H9 (cell line): ENCODE measurements around the gene ZDHHC11. TPM values are rescaled to one million over a fixed set of nuclear protein-coding genes. Genes with fewer than 3 reads are reported as not detected.

Experiments used
- DNase-seq: peaks from one replicate; pipeline ENCODE4 v3.0.0-alpha.2; 2017
- H2AFZ ChIP-seq: one replicate; pipeline ENCODE4 v1.6.1; 2013; ENCODE audit warnings: mild to moderate bottlenecking, low read length, control low read depth, moderate library complexity
- H2AK5ac ChIP-seq: 2 replicates; pipeline ENCODE4 v1.6.1; 2013; ENCODE audit warnings: low read length, control low read depth, mixed read lengths; ENCODE audit not compliant: insufficient read length
- H2BK120ac ChIP-seq: one replicate; pipeline ENCODE4 v1.6.1; 2013; ENCODE audit warnings: low read depth, mild to moderate bottlenecking, low read length, control low read depth, inconsistent platforms; ENCODE audit not compliant: poor library complexity, severe bottlenecking
- H2BK12ac ChIP-seq: 2 replicates; pipeline ENCODE4 v1.6.1; 2013; ENCODE audit warnings: low read length, control low read depth, mixed read lengths, low read depth; ENCODE audit not compliant: insufficient read length
- H2BK15ac ChIP-seq: 2 replicates; pipeline ENCODE4 v1.6.1; 2013; ENCODE audit warnings: low read depth, low read length, control low read depth
- H2BK20ac ChIP-seq: one replicate; pipeline ENCODE4 v1.6.1; 2013; ENCODE audit warnings: low read depth, mild to moderate bottlenecking, low read length, control low read depth, inconsistent platforms; ENCODE audit not compliant: poor library complexity, severe bottlenecking
- H2BK5ac ChIP-seq: 2 replicates; pipeline ENCODE4 v1.6.1; 2013; ENCODE audit warnings: low read length, control low read depth, mixed read lengths; ENCODE audit not compliant: insufficient read length
- H3K14ac ChIP-seq: 2 replicates; pipeline ENCODE4 v1.6.1; 2013; ENCODE audit warnings: low read length, control low read depth; ENCODE audit not compliant: insufficient read depth
- H3K18ac ChIP-seq: 2 replicates; pipeline ENCODE4 v1.6.1; 2013; ENCODE audit warnings: low read depth, mild to moderate bottlenecking, mixed read lengths, low read length, control low read depth; ENCODE audit not compliant: insufficient read length
- H3K23ac ChIP-seq: 2 replicates; pipeline ENCODE4 v1.6.1; 2013; ENCODE audit warnings: low read length, control low read depth, mixed read lengths, low read depth; ENCODE audit not compliant: insufficient read length
- H3K23me2 ChIP-seq: 2 replicates; pipeline ENCODE4 v1.6.1; 2013; ENCODE audit warnings: low read depth, mild to moderate bottlenecking, mixed read lengths, low read length, control low read depth; ENCODE audit not compliant: insufficient read length, poor library complexity, severe bottlenecking
- H3K27ac ChIP-seq: 2 replicates; pipeline ENCODE4 v1.5.1; 2013; ENCODE audit warnings: low read length, control low read depth, mixed read lengths, low read depth; ENCODE audit not compliant: insufficient read length
- H3K27me3 ChIP-seq: 2 replicates; pipeline ENCODE4 v1.6.1; 2013; ENCODE audit warnings: low read length, control low read depth, inconsistent platforms; ENCODE audit not compliant: insufficient read depth
- H3K4ac ChIP-seq: 2 replicates; pipeline ENCODE4 v1.6.1; 2013; ENCODE audit warnings: low read depth, mild to moderate bottlenecking, control low read depth, inconsistent platforms, low read length, moderate library complexity
- H3K4me1 ChIP-seq: 2 replicates; pipeline ENCODE4 v1.6.1; 2013; ENCODE audit warnings: low read length, control low read depth, inconsistent platforms; ENCODE audit not compliant: insufficient read depth
- H3K4me2 ChIP-seq: 2 replicates; pipeline ENCODE4 v1.6.1; 2013; ENCODE audit warnings: low read length, control low read depth, mixed read lengths; ENCODE audit not compliant: insufficient read length, insufficient read depth
- H3K56ac ChIP-seq: 2 replicates; pipeline ENCODE4 v1.6.1; 2013; ENCODE audit warnings: low read depth, mild to moderate bottlenecking, mixed read lengths, low read length, control low read depth; ENCODE audit not compliant: insufficient read length
- H3K79me1 ChIP-seq: 2 replicates; pipeline ENCODE4 v1.6.1; 2013; ENCODE audit warnings: low read depth, mild to moderate bottlenecking, moderate library complexity, low read length, control low read depth, inconsistent platforms; ENCODE audit not compliant: insufficient read depth, poor library complexity, severe bottlenecking
- H3K79me2 ChIP-seq: 2 replicates; pipeline ENCODE4 v1.6.1; 2013; ENCODE audit warnings: low read length, control low read depth, inconsistent platforms; ENCODE audit not compliant: insufficient read depth
- H3K9ac ChIP-seq: 2 replicates; pipeline ENCODE4 v1.6.1; 2013; ENCODE audit warnings: low read length, control low read depth, mixed read lengths; ENCODE audit not compliant: insufficient read length; ENCODE audit errors: extremely low read depth
- H3K9me3 ChIP-seq: one replicate; pipeline ENCODE4 v1.6.1; 2013; ENCODE audit warnings: low read depth, low read length, inconsistent platforms; ENCODE audit not compliant: control insufficient read depth
- H3T11ph ChIP-seq: one replicate; pipeline ENCODE4 v1.6.1; 2013; ENCODE audit warnings: mild to moderate bottlenecking, low read length, control low read depth, inconsistent platforms
- H4K20me1 ChIP-seq: one replicate; pipeline ENCODE4 v1.6.1; 2013; ENCODE audit not compliant: control insufficient read depth, insufficient read length, insufficient read depth
- H4K5ac ChIP-seq: 2 replicates; pipeline ENCODE4 v1.6.1; 2013; ENCODE audit warnings: low read depth, mild to moderate bottlenecking, mixed read lengths, low read length, control low read depth; ENCODE audit not compliant: insufficient read length
- H4K8ac ChIP-seq: replicated peaks from 2 replicates; pipeline ENCODE4 v1.6.1; 2013; ENCODE audit warnings: low read length, control low read depth, mixed read lengths, low read depth; ENCODE audit not compliant: insufficient read length
- H4K91ac ChIP-seq: 2 replicates; pipeline ENCODE4 v1.6.1; 2013; ENCODE audit warnings: low read depth, mild to moderate bottlenecking, moderate library complexity, mixed read lengths, low read length, control low read depth; ENCODE audit not compliant: insufficient read length
- H3K27ac Mint-ChIP-seq, 3 experiments: 2 replicates in 2 of 3; 3 replicates in 1 of 3; pipeline ENCODE4 v1.8.0; 2020 to 2021; ENCODE audit warnings: mixed read lengths in 3 of 3, mild to moderate bottlenecking in 1 of 3, moderate library complexity in 1 of 3
- H3K27me3 Mint-ChIP-seq: 2 replicates; pipeline ENCODE4 v1.8.0; 2021; ENCODE audit warnings: low read depth, mild to moderate bottlenecking, moderate library complexity, mixed read lengths
- H3K36me3 Mint-ChIP-seq, 3 experiments: 2 replicates in 2 of 3; 3 replicates in 1 of 3; pipeline ENCODE4 v1.8.0; 2020 to 2021; ENCODE audit warnings: low read depth in 3 of 3, mixed read lengths in 3 of 3; ENCODE audit not compliant: insufficient read depth in 1 of 3
- H3K4me1 Mint-ChIP-seq, 2 experiments: 2 replicates each; pipeline ENCODE4 v1.8.0; 2020; ENCODE audit warnings: mixed read lengths in 2 of 2
- H3K4me3 Mint-ChIP-seq, 2 experiments: 2 replicates in 1 of 2; 3 replicates in 1 of 2; pipeline ENCODE4 v1.8.0; 2020 to 2021; ENCODE audit warnings: mild to moderate bottlenecking in 2 of 2, mixed read lengths in 2 of 2, moderate library complexity in 1 of 2
- H3K9me3 Mint-ChIP-seq, 2 experiments: 2 replicates in 1 of 2; 3 replicates in 1 of 2; pipeline ENCODE4 v1.8.0; 2020; ENCODE audit warnings: mild to moderate bottlenecking in 2 of 2, mixed read lengths in 2 of 2, moderate library complexity in 1 of 2
- CTCF ChIP-seq: fragments of 200-600 bp; sonication (generic); conservative IDR thresholded peaks from 3 replicates; pipeline ENCODE4 v1.8.0; 2021; ENCODE audit warnings: antibody characterized with exemption, mild to moderate bottlenecking
- WGBS: extraction: QIAGEN DNeasy Blood & Tissue Kit; methylation state at CpG from one replicate; pipeline ENCODE4 v1.1.7; 2013; ENCODE audit warnings: missing lambda C conversion rate, low lambda C conversion rate, mixed read lengths; ENCODE audit not compliant: insufficient read length; ENCODE audit errors: extremely low coverage; 5-methylcytosine and 5-hydroxymethylcytosine counted together
- total RNA-seq: library from RNA; stranded (reverse); gene quantifications from 2 replicates; pipeline ENCODE4 v1.2.1, GENCODE V29; 2021

The ZDHHC11 gene
- total RNA-seq, 1 experiment from 2014 or later, result 37.6 TPM

- no peaks in the 10 kb centered on the region for H3K9me3 ChIP-seq
- no peak overlapping the region for H3K9ac ChIP-seq
- no peak overlapping the region for H4K91ac ChIP-seq
- peaks cover 84 to 100% (median 99%) of the 10 kb centered on the region in 3 experiments for H3K36me3 Mint-ChIP-seq
- no peak overlapping the region for H2BK12ac ChIP-seq
- H4K20me1 ChIP-seq, result peaks cover 5% of the 10 kb centered on the region
- no peak overlapping the region for H3K23ac ChIP-seq
- H2BK5ac ChIP-seq, result no peak overlapping the region
- no peak overlapping the region for H3K4me3 Mint-ChIP-seq
- H2BK20ac ChIP-seq, result no peak overlapping the region
- H3K4ac ChIP-seq, result no peak overlapping the region
- H3K27me3 ChIP-seq, result no peaks in the 10 kb centered on the region
- WGBS, result no CpG with 5 or more reads among the region's 26 CpGs
- H3K79me2 ChIP-seq, result peaks cover 26% of the 10 kb centered on the region; the same call in 1 of the 2 replicates
- H3K56ac ChIP-seq, result no peak overlapping the region
- no peaks in the 10 kb centered on the region for H3K27me3 Mint-ChIP-seq
- no peak overlapping the region for H3K14ac ChIP-seq
- peaks cover 10% of the 10 kb centered on the region for H3K79me1 ChIP-seq
- H2AFZ ChIP-seq, result no peak overlapping the region
- H3K27ac Mint-ChIP-seq, result no peak overlapping the region
- no peak overlapping the region for H3K27ac ChIP-seq
- H4K8ac ChIP-seq, result no peak overlapping the region
- DNase-seq, result no peak
- TF ChIP-seq CTCF, result no peak
- peaks cover 8 to 9% of the 10 kb centered on the region in 2 experiments for H3K4me1 Mint-ChIP-seq
- H2AK5ac ChIP-seq, result no peak overlapping the region
- H3K18ac ChIP-seq, result no peak overlapping the region
- no peak overlapping the region for H3K4me2 ChIP-seq
- peaks cover 2% of the 10 kb centered on the region for H3K23me2 ChIP-seq
- no peak overlapping the region for H2BK15ac ChIP-seq
- H3T11ph ChIP-seq, result no peak overlapping the region
- no peaks in the 10 kb centered on the region; a peak in 2 of 5 replicates for H3K9me3 Mint-ChIP-seq
- H2BK120ac ChIP-seq, result no peak overlapping the region
- H3K4me1 ChIP-seq, result no peaks in the 10 kb centered on the region
- no peak overlapping the region for H4K5ac ChIP-seq
Observed at GRCh38 chr5:886716-887325, 36.0 kb upstream of the ZDHHC11 start.
